ENCODE data around the gene CLCN5.

Gene CLCN5

DNA sequence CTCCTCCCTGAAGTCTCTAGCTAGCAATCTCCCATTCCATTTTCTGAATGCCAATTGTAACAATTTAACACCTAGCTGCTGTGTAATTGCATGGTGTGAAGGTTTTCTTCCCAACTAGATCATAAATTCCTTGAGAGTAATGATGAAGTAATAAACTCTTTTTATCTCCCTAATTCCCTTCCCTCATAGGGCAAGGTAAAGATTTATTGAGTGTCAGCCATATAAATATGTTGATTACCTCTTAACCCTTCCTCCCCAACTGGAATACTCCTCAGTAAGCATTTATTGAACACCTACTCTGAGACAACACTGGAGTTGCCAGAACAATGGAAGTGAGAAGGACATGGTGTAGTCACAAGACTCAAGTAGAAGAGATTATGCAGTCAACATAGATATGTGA lies 112.7 kb downstream of the CLCN5 start:
- DNase-seq (ENCODE audit: low read depth) = no peak
- H3K4me3 ChIP-seq (ENCODE audit: low read length) = no peak overlapping the region
- TF ChIP-seq, protein P1, sequence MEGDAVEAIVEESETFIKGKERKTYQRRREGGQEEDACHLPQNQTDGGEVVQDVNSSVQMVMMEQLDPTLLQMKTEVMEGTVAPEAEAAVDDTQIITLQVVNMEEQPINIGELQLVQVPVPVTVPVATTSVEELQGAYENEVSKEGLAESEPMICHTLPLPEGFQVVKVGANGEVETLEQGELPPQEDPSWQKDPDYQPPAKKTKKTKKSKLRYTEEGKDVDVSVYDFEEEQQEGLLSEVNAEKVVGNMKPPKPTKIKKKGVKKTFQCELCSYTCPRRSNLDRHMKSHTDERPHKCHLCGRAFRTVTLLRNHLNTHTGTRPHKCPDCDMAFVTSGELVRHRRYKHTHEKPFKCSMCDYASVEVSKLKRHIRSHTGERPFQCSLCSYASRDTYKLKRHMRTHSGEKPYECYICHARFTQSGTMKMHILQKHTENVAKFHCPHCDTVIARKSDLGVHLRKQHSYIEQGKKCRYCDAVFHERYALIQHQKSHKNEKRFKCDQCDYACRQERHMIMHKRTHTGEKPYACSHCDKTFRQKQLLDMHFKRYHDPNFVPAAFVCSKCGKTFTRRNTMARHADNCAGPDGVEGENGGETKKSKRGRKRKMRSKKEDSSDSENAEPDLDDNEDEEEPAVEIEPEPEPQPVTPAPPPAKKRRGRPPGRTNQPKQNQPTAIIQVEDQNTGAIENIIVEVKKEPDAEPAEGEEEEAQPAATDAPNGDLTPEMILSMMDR (conservative IDR thresholded peaks at IDR 0.05; ENCODE audit: low read length) = no peak

DNA sequence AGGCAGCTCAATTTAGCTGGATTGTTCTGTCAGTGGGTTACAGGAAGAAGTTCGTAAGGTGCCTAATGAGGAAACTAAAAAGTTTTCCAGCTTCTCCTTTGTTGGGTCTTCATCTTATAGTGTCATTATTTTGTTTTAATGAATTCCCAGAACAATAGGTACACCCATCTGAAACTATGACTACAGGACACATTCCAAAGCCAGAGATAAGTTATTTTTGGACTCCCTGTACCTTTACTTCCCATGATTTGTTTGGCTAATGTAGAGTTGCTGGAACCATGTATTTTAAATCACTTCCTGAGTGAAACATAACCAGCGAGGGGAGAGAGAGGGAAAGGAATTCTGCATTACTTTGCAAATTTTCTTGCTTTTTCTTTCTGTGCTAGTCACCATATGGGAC lies 114.0 kb downstream of the CLCN5 start:
- no peak overlapping the region for H3K4me3 ChIP-seq (ENCODE audit: low read length)
- TF ChIP-seq, protein P1 (conservative IDR thresholded peaks at IDR 0.05; ENCODE audit: low read length) = no peak
- DNase-seq (ENCODE audit: low read depth) = no peak

DNA sequence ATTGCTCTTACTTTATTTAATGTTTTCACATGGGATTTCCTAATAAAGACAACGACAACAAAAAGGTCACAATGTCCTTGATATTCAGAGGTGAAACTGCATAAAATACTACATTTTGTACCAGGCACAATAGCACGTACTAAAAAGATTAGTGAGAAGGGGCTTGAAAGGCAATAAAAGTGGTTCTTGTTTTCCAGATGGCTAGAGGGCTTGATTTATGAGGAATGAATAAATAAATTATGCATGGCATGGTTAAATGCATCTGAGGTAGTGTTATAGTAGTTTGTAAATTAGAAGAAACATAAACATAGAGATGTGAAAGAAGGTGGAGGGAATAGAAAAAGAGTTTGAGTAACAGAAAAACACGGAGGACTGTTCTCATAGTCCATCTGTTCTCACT lies 123.4 kb downstream of the CLCN5 start:
- no peak for DNase-seq (ENCODE audit: low read depth)
- TF ChIP-seq, protein P1 (conservative IDR thresholded peaks at IDR 0.05; ENCODE audit: low read length) = no peak

DNA sequence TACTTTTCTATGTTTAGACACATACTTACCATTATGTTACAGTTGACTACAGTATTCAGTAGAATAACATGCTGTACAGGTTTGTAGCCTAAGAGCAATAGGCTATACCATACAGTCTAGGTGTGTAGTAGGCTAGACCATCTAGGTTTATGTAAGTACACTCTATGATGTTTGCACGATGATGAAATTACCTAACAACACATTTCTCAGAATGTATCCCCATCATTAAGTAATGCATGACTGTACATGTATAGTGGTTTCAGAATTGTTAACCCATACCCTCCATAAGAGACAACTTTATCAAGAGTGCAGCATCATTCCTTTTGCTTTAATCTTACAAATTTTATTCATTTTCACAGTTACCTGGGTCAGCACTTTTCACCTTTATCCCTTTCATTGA lies 126.8 kb downstream of the CLCN5 start:
- no peak overlapping the region for H3K4me3 ChIP-seq (ENCODE audit: low read length)
- no peak for DNase-seq (ENCODE audit: low read depth)
- TF ChIP-seq, protein P1 (conservative IDR thresholded peaks at IDR 0.05; ENCODE audit: low read length) = no peak

More for the DNA sequence above, 123.4 kb downstream of the CLCN5 start:
- H3K4me3 ChIP-seq (ENCODE audit: low read length) = no peak overlapping the region

DNA sequence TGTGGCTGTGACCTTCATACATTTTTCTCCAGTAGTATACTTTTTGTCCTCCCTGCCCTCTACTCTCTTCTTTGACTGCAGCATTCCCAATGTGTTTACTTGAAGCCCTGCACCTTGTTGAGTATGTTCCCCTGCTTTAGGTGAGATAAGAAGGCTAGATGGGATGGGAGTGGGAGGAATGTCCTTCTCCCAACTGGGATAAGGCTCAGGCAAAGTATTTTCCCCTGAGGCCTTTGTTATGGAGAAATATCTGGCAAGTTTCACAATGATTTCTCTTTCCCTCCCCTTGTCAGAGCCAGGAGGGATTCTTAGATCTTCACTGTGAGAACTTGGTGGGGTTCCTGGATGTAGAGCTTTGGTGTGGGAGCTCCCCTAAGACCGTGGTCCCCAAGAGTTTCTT lies 131.8 kb downstream of the CLCN5 start:
- DNase-seq (ENCODE audit: low read depth) = no peak
- no peak overlapping the region for H3K4me3 ChIP-seq (ENCODE audit: low read length)
- TF ChIP-seq, protein P1 (conservative IDR thresholded peaks at IDR 0.05; ENCODE audit: low read length) = no peak

GRCh38 chrX:50066318-50066937 lies 144.0 kb downstream of the CLCN5 start:
- DNase-seq (ENCODE audit: low read depth) = no peak
- TF ChIP-seq, protein P1 (conservative IDR thresholded peaks at IDR 0.05; ENCODE audit: low read length) = no peak
- no peak overlapping the region for H3K4me3 ChIP-seq (ENCODE audit: low read length)

GRCh38 chrX:50067435-50068284 lies 145.3 kb downstream of the CLCN5 start:
- H3K4me3 ChIP-seq (ENCODE audit: low read length) = no peak overlapping the region
- TF ChIP-seq, protein P1 (conservative IDR thresholded peaks at IDR 0.05; ENCODE audit: low read length) = no peak
- DNase-seq (ENCODE audit: low read depth) = no peak
